Activated naive CD4-positive, alpha-beta T cell treated with anti-CD3 and anti-CD28 coated beads, Interleukin-2, amount 50 U/mL, for 24 hours (primary cell): ENCODE data around the gene VTI1A.
"Not testable (repeated sequence)": the region's sequence is repeated elsewhere in the genome, so short reads cannot be mapped to it uniquely, and the experiment has no call there.

Experiments
- H3K27ac Mint-ChIP-seq: one replicate; pipeline ENCODE4 v1.8.0; 2021; ENCODE audit warnings: mild to moderate bottlenecking, mixed read lengths
- H3K27me3 Mint-ChIP-seq: one replicate; pipeline ENCODE4 v1.8.0; 2021; ENCODE audit warnings: mixed read lengths
- H3K36me3 Mint-ChIP-seq: one replicate; pipeline ENCODE4 v1.8.0; 2021; ENCODE audit warnings: mixed read lengths
- H3K4me1 Mint-ChIP-seq: one replicate; pipeline ENCODE4 v1.8.0; 2021; ENCODE audit warnings: mixed read lengths
- H3K4me3 Mint-ChIP-seq: one replicate; pipeline ENCODE4 v1.8.0; 2021; ENCODE audit warnings: mild to moderate bottlenecking, mixed read lengths
- H3K9me3 Mint-ChIP-seq: one replicate; pipeline ENCODE4 v1.8.0; 2021; ENCODE audit warnings: mixed read lengths

VTI1A gene

DNA sequence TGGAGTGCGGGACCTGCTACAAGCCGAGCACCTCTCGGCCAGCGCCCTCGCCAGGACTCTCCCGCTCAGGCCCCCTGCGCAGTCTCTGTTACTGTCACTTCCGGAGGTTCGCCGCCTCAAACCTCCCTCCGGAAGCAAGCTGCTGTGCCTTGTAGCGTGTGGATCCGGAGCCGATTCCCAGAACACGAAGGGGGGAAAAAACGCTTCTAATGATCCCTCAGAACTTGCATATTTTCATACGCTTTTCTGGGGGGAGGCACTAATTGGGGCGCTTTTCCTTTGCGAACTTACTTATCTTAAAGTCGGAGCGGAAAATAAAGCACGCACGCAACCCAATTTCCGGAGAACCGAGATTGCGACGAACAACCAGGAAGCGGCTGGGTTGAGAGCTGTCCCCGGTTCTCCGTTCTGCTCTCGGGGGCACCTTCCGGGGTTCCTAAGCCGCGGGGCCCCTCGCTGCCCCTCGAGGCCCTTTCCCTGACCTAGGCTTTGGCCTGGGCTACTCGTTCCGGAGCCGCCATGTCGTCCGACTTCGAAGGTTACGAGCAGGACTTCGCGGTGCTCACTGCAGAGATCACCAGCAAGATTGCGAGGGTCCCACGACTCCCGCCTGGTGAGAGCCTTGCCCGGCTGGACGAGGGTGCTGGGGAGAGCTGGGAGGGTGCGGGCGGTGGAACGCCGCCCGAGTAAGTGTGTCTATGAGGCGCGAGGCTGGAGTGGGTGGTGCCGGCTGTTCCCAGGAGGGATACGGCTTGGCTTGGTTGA lies at the start of gene VTI1A, which contains the start of gene ZDHHC6:
VTI1A (plus strand) TSS at position 361 of the 765 bp plus-strand sequence; CDS start at position 520, 159 bp downstream.
ZDHHC6 (minus strand) TSS at position 60 of the 765 bp plus-strand sequence. CDS start 1,478 bp downstream, outside the sequence.
- peak within 1 kb of the TSS; percentile 96 for H3K4me3 Mint-ChIP-seq
- no peaks in the 10 kb centered on the region for H3K27me3 Mint-ChIP-seq
- peaks cover 14% of the 10 kb centered on the region for H3K36me3 Mint-ChIP-seq
- H3K4me1 Mint-ChIP-seq: peaks cover 66% of the 10 kb centered on the region
- H3K9me3 Mint-ChIP-seq: no peaks in the 10 kb centered on the region
- H3K27ac Mint-ChIP-seq: peak within 1 kb of the TSS; percentile 97

DNA sequence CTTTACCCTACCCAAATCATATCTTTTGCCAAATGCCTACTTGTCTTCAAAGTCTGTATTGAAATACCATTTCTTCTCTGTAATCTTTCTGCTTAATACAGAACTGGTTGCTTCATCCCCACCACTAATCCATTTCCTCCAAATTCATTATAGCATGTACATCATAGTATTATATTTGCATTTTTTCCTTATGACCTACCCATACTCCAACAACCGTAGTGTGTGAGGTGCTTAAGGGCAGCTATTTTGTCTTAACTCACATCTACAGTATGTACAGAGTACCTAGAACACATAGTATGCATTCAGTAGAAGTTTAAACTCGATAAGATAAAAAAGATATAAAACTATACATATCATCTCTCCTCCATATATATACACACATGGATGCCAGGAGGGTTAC lies 49.4 kb upstream of the VTI1A start:
- Mint-ChIP-seq H3K27ac (no peak overlapping the region), H3K4me3 (no peak overlapping the region), H3K4me1 (peaks cover 16% of the 10 kb centered on the region), H3K9me3 (no peaks in the 10 kb centered on the region), H3K36me3 (peaks cover 7% of the 10 kb centered on the region), H3K27me3 (no peaks in the 10 kb centered on the region)

DNA sequence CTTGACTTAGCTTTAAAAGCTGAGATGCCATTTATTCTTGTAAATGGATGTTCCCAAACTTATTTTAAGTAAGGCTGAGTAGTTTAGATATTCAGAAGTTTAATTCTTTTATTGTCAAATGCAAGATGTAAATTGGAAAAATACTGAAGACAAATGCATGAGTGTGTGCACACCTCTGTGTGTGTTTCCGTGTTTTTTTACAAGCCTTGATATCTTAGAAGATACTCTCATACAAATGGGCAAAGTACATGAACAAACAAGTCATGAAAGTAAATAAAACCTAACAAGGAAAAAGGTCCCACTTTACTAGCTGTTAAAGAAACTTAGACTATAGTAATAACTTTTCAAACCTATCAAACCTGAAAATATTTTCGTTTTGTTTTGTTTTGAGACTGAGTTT lies 44.1 kb upstream of the VTI1A start:
- peaks cover 5% of the 10 kb centered on the region for H3K4me1 Mint-ChIP-seq
- H3K27me3 Mint-ChIP-seq: no peaks in the 10 kb centered on the region
- peaks cover 15% of the 10 kb centered on the region for H3K36me3 Mint-ChIP-seq
- H3K27ac Mint-ChIP-seq: peak overlapping the region; percentile 59
- no peak overlapping the region for H3K4me3 Mint-ChIP-seq
- no peaks in the 10 kb centered on the region for H3K9me3 Mint-ChIP-seq

DNA sequence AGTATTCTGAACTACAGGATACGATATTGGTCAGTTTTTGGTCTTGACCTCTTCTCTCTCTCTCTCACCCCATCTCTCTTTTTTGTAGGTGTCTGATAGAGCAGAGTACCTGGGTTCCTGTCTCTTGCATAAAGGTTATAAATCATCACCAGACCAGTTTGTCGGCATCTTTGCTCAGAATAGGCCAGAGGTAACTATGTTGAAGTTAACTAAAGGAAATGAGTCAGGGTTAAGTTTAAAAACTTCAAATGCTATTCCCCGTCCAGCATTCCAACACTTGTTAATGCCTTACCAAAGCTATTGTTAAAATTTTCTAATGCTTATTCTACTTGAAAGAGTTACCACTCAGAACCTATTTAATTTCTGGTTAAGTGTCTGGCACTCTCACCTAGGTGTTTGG lies 42.4 kb upstream of the VTI1A start:
- H3K27me3 Mint-ChIP-seq: no peaks in the 10 kb centered on the region
- peaks cover 5% of the 10 kb centered on the region for H3K4me1 Mint-ChIP-seq
- peak overlapping the region; percentile 33 for H3K27ac Mint-ChIP-seq
- H3K4me3 Mint-ChIP-seq: no peak overlapping the region
- H3K9me3 Mint-ChIP-seq: no peaks in the 10 kb centered on the region
- peaks cover 20% of the 10 kb centered on the region for H3K36me3 Mint-ChIP-seq

DNA sequence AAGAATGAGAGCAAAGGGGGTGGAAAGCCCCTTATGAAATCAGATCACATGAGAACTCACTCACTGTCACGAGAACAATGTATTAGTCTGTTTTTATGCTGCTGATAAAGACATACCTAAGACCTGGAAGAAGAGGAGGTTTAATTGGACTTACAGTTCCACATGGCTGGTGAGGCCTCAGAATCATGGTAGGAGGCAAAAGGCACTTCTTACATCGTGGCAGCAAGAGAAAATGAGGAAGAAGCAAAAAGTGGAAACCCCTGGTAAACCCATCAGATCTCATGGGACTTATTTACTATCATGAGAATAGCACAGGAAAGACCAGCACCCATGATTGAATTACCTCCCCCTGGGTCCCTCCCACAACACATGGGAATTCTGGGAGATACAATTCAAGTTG lies 40.2 kb upstream of the VTI1A start:
- not testable (repeated sequence) for H3K4me1 Mint-ChIP-seq, H3K9me3 Mint-ChIP-seq, H3K4me3 Mint-ChIP-seq, H3K27ac Mint-ChIP-seq, H3K27me3 Mint-ChIP-seq
- H3K36me3 Mint-ChIP-seq: peaks cover 23% of the 10 kb centered on the region

DNA sequence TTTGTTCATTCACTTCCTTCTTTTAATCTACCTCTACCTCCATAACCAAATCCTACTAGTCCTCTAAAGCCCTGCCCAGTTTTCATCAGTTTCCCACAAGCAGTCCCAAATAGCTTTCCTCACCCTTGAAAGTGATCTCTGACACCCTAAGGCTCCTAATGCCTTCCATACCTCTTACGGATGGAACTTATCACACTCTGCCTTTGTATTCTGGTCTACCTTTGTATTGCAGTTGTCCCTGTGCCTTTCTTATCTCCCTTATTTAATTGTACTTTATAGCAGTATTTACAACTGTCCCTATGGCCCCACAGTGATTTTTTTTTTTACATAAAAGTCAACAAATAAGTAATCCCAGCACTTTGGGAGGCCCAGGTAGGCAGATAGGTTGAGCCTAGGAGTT lies 39.3 kb upstream of the VTI1A start:
- Mint-ChIP-seq H3K9me3 (no peaks in the 10 kb centered on the region), H3K4me3 (no peak overlapping the region), H3K27ac (no peak overlapping the region), H3K4me1 (peaks cover 5% of the 10 kb centered on the region), H3K27me3 (no peaks in the 10 kb centered on the region), H3K36me3 (peaks cover 21% of the 10 kb centered on the region)

DNA sequence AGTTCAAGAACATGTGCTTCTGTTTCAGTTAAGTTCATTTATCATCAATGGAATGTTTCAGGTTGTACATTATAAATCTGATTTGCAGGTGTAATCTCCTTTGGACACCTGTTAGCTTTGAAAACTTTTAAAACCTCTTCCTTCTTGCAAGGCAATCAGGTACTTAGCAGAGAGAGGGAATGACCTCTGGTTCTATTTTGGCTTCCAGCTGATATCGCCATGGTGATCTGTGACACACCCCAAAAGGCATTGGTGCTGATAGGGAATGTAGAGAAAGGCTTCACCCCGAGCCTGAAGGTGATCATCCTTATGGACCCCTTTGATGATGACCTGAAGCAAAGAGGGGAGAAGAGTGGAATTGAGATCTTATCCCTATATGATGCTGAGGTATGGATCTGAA lies 37.7 kb upstream of the VTI1A start:
- H3K36me3 Mint-ChIP-seq: peaks cover 24% of the 10 kb centered on the region
- no peak overlapping the region for H3K27ac Mint-ChIP-seq
- H3K4me1 Mint-ChIP-seq: peaks cover 5% of the 10 kb centered on the region
- no peaks in the 10 kb centered on the region for H3K9me3 Mint-ChIP-seq
- H3K27me3 Mint-ChIP-seq: no peaks in the 10 kb centered on the region
- H3K4me3 Mint-ChIP-seq: no peak overlapping the region

DNA sequence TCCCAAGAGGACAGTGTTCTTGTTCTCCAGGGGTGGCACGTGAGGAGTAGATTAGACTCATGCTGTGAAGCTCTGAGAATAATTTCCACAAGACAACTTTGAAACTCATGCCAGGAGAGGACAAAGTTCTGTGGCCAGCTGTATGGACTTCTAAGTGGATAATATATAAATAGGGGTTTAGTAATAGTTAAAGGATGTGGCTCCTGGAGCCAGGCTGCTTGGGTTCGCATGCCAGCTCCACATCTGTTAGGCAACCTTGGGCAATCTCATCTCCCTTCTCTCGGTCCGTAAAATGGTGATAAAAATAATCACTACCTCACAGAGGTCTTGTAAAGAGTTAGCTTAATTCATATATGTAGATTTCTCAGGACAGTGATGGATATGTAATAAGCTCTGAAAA lies 37.3 kb upstream of the VTI1A start:
- H3K27me3 Mint-ChIP-seq: no peaks in the 10 kb centered on the region
- H3K27ac Mint-ChIP-seq: no peak overlapping the region
- peaks cover 24% of the 10 kb centered on the region for H3K36me3 Mint-ChIP-seq
- H3K4me1 Mint-ChIP-seq: peaks cover 5% of the 10 kb centered on the region
- H3K9me3 Mint-ChIP-seq: no peaks in the 10 kb centered on the region
- H3K4me3 Mint-ChIP-seq: no peak overlapping the region

DNA sequence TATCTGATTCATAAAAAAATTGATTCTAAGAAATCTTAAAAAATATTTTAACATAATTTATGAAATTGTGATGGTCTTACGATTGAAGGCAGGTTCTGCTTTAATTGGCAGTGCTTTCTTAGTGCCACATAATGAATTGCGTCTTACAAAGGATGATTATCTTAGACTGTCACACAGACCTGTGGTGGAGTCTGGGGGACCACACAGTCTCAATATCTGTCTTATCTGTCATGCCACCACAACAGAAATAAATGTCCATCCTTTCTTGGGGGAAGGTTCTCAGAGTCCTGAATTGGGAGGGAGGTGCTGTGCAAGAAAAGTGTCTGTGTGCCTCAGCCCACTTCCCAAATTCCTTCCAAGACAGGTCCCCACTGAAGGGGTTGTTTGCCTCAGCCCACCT lies 34.3 kb upstream of the VTI1A start:
- H3K36me3 Mint-ChIP-seq: peaks cover 25% of the 10 kb centered on the region
- no peak overlapping the region for H3K4me3 Mint-ChIP-seq
- no peaks in the 10 kb centered on the region for H3K27me3 Mint-ChIP-seq
- no peaks in the 10 kb centered on the region for H3K9me3 Mint-ChIP-seq
- H3K4me1 Mint-ChIP-seq: no peaks in the 10 kb centered on the region
- H3K27ac Mint-ChIP-seq: no peak overlapping the region

DNA sequence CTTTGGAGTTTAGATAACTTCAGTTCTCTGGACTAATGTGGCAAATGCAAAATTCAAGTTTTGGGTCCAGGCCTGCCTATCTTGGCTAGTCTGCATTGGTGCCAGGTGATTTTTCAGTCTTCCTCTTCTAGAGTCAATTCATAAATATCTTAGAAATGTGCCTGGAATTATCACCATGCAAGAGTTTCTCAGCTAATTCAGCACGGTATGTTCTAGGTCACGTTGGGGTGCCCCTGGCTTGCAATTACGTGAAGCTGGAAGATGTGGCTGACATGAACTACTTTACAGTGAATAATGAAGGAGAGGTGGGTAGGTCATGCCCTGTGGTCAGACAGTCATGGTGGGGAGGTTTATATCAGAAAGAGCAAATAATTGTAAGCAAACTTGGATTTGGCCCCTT lies 25.3 kb upstream of the VTI1A start:
- Mint-ChIP-seq H3K27ac (no peak overlapping the region), H3K9me3 (no peaks in the 10 kb centered on the region)

DNA sequence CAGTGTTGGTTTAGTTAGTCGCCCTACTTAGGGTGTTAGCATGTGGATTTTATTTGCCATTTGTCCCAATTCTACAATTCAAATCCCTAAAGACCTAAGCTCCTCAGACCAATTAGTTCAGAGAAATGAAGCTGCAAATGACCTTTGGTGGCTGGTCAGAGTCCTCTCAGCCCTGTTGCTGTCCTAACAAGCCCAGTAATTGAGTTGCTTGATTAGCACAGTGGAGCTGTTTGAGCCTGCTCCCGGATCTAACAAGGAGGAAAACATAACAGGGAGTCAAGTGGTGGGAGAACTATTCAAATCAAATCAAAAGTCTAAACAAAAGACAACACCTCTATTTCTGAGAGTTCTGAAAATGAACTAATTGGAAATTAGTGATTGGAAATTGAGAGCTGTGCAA lies 22.4 kb upstream of the VTI1A start:
- H3K4me1 Mint-ChIP-seq: no peaks in the 10 kb centered on the region
- H3K27ac Mint-ChIP-seq: peak overlapping the region; percentile 46
- no peak overlapping the region for H3K4me3 Mint-ChIP-seq
- no peaks in the 10 kb centered on the region for H3K9me3 Mint-ChIP-seq
- H3K36me3 Mint-ChIP-seq: peaks cover 14% of the 10 kb centered on the region
- no peaks in the 10 kb centered on the region for H3K27me3 Mint-ChIP-seq

More for the DNA sequence above, 25.3 kb upstream of the VTI1A start:
- Mint-ChIP-seq H3K4me1 (no peaks in the 10 kb centered on the region), H3K36me3 (peaks cover 14% of the 10 kb centered on the region), H3K4me3 (no peak overlapping the region), H3K27me3 (no peaks in the 10 kb centered on the region)

DNA sequence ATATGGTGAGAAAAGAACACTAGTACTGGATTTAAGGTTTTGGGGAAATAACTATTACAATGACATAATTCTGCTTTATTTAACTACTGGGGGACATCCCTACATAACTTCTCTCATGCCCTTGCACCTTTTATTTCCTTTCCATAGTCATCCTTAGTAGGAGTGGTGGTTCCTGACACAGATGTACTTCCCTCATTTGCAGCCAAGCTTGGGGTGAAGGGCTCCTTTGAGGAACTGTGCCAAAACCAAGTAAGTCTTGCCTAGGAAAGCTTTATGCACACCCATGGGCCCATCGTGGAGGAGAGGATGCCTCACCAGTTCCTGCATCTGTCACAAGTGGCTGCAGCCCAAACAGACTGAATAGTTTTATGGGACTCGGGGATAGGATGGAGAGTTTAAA lies 20.9 kb upstream of the VTI1A start:
- Mint-ChIP-seq H3K4me1 (no peaks in the 10 kb centered on the region), H3K36me3 (peaks cover 12% of the 10 kb centered on the region), H3K27me3 (no peaks in the 10 kb centered on the region), H3K27ac (no peak overlapping the region), H3K4me3 (no peak overlapping the region), H3K9me3 (no peaks in the 10 kb centered on the region)

DNA sequence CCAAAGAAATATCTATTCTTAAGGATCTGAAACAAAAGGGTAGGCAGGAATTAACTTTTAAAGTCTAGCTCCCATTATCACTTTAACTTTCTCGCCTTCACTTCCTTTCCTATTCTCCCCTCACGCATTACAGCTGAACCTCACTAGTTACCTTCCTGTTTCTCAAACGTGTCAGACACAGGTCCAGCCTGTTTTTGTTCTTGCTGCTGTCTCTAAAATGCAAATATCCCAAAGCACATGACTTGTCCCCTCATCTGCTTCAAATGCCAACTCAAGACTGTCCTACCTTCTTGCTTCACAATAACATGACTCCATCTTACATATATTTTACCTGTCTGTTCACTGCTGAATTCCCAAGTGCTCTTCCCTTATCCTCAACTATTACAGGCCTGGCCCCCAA lies 17.9 kb upstream of the VTI1A start:
- Mint-ChIP-seq H3K4me1 (peaks cover 4% of the 10 kb centered on the region), H3K9me3 (no peaks in the 10 kb centered on the region), H3K27ac (peak overlapping the region; percentile 85), H3K27me3 (no peaks in the 10 kb centered on the region), H3K36me3 (peaks cover 14% of the 10 kb centered on the region), H3K4me3 (no peak overlapping the region)

DNA sequence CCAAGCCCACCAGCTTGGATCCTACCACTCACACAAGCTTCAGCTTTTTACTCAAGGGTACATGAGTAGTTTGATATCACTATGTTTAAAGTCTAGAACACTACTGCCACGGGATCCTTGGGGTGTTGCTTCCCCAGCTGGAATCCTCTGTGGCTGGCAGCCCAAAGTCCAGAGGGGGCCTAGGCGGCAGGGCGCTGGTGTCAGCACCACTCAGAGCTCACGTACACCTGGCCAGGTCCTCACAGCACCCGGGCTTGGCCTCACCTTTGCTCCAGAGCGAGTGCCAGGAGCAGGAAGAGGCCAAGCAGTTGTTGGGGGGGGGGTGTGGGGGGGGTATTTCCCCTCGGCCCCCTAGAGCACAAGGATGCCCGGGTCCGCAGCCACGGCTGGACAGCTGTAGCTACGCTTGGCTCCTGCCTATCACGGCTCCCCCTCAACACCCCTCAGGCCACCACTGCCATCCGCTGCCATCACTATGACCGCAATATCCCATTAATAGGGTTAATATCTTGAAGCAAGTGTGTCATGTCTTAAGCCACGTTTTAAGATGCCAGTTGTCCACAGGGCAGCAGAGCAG lies 17.3 kb upstream of the VTI1A start:
- Mint-ChIP-seq H3K4me3 (no peak overlapping the region), H3K27ac (peak overlapping the region; percentile 85), H3K27me3 (no peaks in the 10 kb centered on the region), H3K4me1 (peaks cover 4% of the 10 kb centered on the region), H3K9me3 (no peaks in the 10 kb centered on the region), H3K36me3 (peaks cover 14% of the 10 kb centered on the region)

DNA sequence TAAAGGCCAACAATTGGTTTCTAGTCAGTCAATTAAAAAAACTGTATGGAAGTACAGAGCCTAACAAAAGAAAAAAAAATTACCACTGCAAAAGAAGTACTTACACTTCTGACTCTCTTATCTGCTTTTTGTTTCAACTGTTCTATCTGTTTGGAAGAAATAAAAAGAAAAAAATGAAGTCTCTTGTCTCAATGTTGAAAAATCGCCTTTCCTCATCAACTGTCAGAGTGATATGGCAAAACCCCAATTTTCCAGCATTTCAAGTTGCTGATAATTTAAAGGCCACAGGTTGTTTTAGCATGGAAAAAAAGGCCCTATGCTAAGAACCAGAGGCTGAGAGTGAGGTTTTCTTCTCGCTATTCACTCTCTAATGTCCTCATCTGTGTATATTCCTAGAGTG lies 13.9 kb upstream of the VTI1A start:
- no peak overlapping the region for H3K4me3 Mint-ChIP-seq
- no peak overlapping the region for H3K27ac Mint-ChIP-seq
- no peaks in the 10 kb centered on the region for H3K9me3 Mint-ChIP-seq
- no peaks in the 10 kb centered on the region for H3K27me3 Mint-ChIP-seq
- peaks cover 13% of the 10 kb centered on the region for H3K36me3 Mint-ChIP-seq
- peaks cover 4% of the 10 kb centered on the region for H3K4me1 Mint-ChIP-seq

DNA sequence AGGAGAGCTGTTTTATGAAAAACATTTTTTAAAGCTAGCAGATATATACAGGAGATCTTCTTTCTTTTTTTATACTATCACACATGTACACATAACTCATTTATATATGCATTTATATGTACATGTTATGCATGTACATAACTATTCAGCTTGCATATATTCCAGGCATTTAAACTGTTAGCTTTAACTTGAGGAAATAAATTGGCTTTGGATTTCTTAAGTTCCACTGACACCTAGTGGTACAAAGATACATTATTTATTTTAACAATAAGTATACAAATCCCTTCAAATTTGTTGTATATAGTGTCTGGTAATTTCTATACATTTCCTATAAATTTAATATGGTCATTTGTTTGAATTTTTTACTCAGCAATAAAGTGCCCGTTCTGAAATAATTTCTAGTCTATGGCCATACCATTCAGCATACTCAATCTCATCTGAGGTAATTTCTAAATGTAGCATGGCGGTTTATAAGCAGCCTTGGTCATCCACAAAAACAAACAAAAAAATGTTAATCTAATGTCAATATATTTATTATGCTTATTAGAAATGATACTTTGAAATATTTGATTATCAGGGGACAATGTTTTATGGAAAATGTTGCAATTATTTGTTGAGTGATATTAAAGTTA lies 11.9 kb upstream of the VTI1A start:
- H3K4me3 Mint-ChIP-seq: no peak overlapping the region
- H3K27me3 Mint-ChIP-seq: no peaks in the 10 kb centered on the region
- H3K4me1 Mint-ChIP-seq: peaks cover 4% of the 10 kb centered on the region
- peaks cover 12% of the 10 kb centered on the region for H3K36me3 Mint-ChIP-seq
- H3K9me3 Mint-ChIP-seq: no peaks in the 10 kb centered on the region
- no peak overlapping the region for H3K27ac Mint-ChIP-seq
